HG03521 (cell line): Measurements from ENCODE around the gene PTGES3L.
"Not testable (repeated sequence)": the region's sequence is repeated elsewhere in the genome, so short reads cannot be mapped to it uniquely, and the experiment has no call there.

Experiments used
- ATAC-seq: cut with Tn5 transposase; IDR thresholded peaks from one replicate; pipeline ENCODE4 v1.9.1; 2021; ENCODE audit warnings: mild to moderate bottlenecking, moderate library complexity; ENCODE audit not compliant: unreplicated experiment

PTGES3L gene

DNA sequence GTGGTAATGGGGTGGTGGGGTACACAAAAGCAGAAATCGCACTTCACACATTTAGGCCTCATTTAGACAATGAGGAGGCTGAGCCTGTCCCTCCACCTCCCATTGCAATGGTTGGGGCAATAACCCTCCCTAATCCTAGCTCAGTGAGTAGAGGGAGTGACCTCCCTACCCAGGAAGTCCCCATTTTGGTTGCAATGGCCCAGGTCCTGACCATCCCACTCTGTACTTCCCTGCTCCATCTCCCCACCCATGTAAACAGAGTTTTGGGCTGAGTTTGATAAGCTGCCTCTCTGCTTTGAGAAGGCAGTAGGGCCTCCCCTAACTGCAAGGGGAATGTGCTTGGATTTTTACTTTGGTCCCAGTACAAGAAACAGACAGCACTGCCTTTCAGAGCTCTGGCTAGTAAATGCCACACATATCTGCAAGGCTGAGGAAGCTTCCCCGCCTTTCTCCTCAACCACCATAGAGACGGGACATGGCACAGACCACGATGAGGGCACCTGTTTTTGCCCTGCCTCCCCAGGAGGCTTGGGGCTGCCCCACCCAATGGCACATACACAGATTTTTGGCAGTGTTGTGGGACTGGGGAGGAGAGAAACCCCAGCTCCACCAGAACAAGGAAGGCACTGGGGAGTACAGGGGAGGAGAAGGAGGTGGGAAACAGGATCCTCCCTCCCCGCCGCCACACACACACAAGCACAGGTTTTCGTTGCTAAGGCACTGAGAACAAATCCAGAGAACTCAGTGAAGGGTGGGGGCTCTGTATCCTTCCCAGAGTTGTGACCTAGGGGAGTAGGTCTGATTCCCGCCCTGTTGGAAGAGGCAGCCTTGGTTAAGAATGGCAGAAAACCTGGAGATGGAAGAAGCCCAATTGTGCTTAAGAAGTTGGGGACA, 35.0 kb upstream of the PTGES3L start:
- no peak for ATAC-seq

DNA sequence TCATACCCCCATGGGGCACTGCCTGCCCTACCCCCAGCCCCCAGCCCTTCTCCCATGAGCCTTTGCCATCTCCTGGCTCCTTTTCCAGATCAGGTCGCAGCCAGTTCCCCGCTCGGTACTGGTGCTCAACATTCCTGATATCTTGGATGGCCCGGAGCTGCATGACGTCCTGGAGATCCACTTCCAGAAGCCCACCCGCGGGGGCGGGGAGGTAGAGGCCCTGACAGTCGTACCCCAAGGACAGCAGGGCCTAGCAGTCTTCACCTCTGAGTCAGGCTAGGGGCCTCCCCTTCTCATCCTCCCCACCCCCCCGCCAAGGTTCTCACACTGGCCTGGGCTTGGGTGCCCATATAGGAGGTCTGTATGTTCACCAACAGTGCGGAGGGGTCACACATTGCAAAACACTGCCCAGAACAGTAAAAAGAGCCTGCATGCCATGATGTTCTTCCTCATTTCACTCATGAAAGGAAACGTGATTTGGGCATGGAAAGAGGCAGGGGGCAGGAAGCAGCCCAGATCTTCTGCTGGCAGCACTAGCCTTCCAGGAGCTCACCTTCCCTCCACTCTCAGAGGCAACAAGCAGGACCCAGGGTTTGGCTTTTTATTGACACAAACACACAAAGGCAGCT, 34.3 kb upstream of the PTGES3L start:
- no peak for ATAC-seq

DNA sequence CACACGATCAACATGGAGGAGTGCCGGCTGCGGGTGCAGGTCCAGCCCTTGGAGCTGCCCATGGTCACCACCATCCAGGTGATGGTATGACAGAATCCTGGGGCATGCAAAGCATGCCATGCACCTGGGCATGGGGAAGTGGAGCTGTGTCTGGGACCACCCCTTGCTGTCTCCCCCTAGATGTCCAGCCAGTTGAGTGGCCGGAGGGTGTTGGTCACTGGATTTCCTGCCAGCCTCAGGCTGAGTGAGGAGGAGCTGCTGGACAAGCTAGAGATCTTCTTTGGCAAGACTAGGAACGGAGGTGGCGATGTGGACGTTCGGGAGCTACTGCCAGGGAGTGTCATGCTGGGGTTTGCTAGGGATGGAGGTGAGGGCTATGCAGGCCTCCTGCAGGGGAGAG, 33.4 kb upstream of the PTGES3L start:
- ATAC-seq: no peak

DNA sequence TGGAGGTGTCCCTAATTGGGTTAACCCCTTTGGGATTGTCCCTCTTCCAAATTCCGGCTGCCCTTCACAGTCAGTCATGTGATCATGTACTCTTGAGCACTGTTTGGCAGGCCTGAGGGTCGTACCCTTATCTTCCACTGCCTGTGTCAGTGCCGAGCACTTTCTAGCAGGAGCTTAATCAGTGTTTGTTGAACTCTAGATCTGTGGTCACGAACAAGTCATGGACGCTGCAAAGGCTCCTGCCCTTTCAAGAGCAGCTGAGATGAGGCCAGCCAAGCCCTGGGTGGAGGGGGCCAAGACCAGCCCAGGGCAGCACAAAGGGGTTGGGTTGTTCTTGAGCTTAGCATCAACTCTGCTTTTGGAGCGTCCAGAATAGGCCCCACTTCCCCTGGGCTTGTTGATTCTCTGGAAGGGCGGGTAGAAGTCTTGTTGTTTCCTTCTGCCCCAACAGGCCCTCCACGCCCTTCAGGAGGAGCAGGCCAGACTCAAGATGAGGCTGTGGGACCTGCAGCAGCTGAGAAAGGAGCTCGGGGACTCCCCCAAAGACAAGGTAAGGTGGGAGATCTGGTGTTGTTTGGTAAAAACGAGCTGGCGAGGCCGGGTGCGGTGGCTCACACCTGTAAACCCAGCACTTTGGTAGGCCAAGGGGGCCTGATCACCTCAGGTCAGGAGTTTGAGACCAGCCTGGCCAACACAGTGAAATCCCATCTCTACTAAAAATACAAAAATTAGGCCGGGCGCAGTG, 32.0 kb upstream of the PTGES3L start:
- ATAC-seq: no peak

DNA sequence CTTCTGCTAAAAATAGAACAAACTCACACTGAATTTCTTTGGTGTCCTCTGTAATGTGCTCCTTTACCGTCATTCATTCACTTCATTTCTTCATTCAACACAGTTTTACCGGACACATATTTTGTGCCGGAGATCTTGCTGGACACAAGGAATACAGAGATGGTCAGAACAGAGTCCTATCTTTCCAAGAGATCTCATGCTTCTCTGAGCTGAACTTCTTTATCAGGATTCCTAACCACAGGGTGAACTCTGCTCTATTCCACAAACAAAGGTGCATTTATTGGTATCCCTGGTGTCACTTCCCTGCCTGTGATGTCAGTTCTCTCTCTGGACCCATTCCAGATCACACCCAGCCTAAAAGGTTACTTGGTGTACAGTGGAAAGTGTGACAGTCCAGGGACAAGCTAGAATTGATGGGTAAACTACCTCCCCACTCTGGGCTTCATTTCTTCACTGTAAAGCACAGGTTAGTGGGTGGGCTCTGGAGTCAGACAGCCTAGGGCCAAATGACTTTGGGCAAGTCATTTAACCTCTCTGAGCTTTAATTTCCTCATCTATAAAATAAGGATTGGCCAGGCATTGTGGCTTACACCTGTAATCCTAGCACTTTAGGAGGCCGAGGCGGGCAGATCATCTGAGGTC, 30.9 kb upstream of the PTGES3L start:
- ATAC-seq: no peak

DNA sequence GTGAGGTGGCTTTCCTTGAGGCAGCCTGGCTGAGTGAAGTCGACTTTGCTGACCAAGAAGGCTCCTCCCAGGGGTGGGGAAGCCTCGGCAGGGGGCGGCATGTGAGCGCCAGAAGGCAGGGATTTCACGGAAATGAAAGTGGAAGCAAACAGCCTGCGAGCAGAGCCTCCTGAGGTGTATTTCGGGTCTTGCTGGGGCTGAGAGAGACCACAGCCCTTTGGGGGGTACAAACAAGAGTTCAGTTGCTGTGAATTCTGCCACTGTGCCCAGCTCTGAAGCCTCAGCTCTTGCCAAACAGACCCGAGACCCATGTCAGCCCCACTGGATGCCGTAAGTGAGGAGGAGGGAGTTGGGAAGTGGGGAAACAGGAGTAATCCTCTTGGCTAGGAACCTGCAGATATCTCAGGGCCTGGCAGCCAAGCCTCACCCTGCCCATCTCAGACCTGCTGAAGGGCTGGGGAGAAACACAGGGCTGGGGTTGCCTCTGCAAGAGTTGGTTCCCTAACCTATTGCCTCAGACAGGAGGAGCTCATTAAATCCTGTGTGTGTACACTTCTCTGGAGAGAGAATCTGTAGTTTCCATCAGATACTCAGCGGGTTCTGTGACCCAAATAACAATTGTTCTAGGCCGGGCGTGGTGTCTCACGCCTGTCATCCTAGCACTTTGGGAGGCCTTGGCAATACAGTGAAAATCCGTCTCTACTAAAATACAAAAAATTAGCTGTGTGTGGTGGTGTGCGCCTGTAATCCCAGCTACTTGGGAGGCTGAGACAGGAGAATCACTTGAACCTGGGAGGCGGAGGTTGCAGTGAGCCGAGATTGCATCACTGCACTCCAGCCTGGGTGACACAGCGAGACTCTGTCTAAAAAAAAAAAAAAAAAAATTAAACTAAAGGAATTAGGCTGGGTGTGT, 27.0 kb upstream of the PTGES3L start, which contains the start of gene IFI35:
Gene IFI35, plus strand, starts transcription at position 146 of the 913 bp plus-strand sequence. Its CDS starts 164 bp downstream, at position 310.
- peak; percentile 86 for ATAC-seq

DNA sequence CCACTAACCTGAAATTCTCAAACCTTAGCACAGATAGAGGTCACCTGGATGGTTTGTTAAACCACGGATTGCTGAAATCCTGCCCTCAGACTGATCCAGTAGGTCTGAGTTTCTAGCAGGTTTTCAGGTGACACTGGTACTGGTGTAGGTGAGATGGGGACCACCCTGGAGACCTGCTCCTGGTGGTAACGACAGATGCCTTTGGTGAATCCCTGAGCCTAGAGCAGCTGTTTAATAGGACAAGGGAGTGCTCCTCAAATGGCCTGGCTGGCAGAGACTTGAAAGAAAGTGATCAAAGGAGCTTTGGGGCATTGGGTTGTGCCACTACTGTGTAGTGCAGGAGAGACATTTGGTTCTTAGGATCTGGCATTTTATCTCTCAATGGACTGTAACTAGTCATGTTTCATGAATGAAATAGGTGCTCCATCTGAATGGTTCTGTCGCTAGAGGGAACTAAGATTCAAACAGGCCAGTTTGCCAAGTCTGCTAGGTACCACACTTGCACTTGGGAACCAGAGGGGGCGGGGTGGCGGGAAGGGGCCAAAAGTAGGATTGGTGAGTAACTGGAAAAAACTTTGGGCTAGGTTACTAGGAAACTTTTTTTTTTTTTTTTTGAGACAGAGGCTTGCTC, 23.8 kb upstream of the PTGES3L start:
- no peak for ATAC-seq

DNA sequence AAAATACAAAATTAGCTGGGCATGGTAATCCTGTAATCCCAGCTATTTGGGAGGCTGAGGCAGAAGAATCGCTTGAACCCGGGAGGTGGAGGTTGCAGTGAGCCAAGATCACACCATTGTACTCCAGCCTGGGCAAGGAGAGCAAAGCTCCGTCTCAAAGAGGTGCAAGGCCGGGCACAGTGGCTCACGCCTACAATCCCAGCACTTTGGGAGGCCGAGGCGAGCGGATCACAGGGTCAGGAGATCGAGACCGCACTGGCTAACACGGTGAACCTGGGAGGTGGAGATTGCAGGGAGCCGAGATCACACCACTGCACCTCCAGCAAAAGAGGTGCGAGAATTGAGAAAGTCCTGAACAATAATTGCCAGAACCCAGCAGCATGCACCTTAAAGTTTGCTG, 21.0 kb upstream of the PTGES3L start:
- not testable (repeated sequence) for ATAC-seq

DNA sequence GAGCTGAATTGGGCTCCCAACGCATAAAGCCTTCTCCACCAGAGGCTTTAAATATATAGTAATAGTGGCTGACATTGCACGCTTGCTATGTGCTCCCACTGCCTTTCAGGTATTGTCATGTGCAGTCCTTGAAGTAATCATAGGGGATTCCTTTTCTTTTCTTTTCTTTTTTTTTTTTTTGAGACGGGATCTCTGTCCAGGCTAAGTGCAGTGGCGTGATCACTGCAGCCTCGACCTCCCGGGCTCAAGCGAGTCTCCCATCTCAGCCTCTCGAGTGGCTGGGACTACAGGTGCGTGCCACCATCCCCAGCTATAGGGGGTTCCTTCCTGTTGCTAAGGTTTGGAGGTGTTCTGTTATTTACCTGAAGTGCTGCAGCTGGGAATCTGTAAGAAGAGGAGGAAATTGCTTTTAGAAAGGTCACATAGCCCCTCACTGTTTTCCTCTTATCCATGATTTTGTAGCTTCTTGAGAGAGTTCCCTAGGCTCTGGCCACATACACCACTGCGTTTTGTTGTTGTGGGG, 19.2 kb upstream of the PTGES3L start:
- no peak for ATAC-seq

DNA sequence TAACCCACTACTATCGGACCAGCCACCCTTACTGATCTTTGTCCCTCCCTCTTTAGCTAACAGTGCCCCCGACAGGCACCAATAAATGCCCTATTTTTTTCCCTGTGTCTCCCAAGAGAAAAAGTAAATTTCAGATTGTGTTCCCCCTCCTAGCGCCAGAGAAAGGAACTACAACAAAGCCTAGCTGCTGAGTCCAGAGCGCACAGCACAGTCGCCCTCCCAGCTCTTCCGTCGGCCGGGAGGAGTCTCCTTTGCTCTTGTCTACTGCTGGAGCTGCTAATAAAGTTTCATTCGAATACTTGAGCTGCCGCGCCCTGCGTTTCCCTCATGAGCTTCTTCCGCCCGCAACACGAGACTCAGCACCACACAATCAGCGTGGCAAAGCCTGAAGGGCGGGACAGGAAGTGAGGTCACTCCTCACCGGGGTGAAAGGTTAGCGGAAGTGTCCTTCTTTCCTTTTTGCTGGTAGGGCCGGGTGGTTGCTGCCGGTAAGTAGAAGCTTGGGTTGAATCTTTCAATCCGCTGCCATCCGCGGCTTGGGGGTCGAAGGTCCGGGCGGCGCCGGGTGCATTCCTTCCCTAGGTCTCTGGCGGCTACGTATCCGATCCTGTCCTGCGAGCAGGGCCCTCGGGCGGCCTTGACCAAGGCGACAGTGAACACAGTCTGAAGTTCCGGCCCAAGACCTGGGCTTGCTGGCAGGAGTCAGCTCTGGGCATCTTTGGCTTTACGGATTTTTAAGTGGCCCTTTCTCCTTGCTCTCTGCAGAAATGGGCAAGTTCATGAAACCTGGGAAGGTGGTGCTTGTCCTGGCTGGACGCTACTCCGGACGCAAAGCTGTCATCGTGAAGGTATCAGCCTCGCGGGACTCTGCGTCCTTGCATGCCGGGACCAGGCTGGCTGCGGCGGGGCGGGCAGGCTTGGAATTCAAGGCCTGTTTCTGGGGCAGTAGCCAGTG, 18.4 kb upstream of the PTGES3L start, which contains the start of gene RPL27:
Gene RPL27, plus strand, starts transcription at position 436 of the 955 bp plus-strand sequence. Its CDS starts 332 bp downstream, at position 768.
- ATAC-seq: peak; percentile 92

DNA sequence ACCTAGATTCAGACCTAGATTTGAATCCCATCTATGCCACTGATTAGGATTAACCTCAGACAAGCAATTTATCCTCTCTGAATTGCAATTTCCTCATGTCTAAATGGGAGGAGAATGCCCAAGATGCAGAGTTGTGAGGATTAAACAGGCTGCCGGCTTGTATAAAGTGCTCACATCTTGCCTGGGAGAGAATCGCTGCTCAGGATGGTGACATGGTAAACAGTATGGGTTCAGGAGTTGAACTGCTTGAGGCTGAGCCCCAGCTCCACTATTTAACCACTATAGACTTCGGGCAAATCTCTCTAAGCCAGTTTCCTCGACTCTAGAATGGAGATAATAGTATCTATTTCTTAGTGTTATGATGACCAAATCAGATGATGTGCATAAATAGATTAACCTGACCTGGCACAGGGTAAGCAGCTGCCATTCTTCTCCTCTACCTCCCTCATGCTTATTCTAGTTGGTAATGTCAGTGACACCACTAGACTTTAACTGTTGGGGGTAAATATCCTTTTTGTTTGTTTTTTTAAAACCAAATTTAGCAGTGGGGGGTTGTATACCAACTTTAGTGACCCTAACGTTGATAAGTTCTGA, 17.6 kb upstream of the PTGES3L start:
- ATAC-seq: no peak

DNA sequence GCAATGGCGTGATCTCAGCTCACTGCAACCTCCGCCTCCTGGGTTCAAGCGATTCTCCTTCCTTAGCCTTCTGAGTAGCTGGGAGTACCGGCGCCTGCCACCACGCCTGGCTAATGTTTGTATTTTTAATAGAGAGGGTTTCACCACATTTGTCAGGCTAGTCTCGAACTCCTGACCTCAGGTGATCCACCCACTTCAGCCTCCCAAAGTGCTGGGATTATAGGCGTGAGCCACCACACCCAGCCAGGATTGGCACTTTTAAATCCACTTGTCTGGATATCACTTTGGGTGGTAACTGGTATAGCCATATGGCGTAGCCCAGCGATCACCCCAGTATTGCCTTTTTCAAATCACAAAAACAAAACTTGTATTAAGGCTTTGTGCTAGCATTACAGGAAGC, 14.0 kb upstream of the PTGES3L start:
- ATAC-seq: not testable (repeated sequence)

DNA sequence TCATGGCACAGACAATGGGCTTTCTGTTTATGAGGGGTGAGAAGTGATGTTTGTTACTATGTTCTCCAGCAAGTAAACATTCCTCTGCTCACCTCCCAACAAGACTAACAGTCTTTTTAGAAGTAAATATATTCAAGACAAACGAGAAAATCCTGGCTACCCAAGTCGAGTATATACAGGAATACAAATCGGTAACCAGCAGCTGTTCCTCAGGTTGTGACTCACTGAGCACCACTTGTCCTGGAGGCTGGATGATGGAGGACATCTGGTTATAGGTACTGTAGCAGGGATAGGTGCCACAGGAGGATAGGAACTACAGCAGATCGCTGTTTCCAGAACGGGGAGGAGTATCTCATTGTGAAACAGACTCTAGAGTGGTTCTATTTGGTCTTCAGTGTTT, 13.0 kb upstream of the PTGES3L start:
- no peak for ATAC-seq

DNA sequence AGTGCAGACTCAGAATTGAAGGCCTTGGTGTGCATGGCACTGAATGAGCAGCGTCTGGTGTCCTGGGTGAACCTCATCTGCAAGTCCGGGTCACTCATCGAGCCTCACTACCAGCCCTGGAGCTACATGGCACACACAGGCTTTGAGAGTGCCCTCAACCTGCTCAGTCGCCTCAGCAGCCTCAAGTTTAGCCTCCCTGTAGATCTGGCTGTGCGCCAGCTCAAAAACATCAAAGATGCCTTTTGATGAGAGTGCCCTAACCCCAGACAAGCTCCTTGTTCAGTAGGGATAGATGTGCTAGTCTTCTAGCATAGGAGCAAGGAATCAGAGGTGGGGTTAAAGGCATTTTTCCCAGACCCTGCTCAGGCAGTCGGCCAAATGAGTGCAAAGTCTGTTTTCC, 11.6 kb upstream of the PTGES3L start:
- ATAC-seq: no peak

DNA sequence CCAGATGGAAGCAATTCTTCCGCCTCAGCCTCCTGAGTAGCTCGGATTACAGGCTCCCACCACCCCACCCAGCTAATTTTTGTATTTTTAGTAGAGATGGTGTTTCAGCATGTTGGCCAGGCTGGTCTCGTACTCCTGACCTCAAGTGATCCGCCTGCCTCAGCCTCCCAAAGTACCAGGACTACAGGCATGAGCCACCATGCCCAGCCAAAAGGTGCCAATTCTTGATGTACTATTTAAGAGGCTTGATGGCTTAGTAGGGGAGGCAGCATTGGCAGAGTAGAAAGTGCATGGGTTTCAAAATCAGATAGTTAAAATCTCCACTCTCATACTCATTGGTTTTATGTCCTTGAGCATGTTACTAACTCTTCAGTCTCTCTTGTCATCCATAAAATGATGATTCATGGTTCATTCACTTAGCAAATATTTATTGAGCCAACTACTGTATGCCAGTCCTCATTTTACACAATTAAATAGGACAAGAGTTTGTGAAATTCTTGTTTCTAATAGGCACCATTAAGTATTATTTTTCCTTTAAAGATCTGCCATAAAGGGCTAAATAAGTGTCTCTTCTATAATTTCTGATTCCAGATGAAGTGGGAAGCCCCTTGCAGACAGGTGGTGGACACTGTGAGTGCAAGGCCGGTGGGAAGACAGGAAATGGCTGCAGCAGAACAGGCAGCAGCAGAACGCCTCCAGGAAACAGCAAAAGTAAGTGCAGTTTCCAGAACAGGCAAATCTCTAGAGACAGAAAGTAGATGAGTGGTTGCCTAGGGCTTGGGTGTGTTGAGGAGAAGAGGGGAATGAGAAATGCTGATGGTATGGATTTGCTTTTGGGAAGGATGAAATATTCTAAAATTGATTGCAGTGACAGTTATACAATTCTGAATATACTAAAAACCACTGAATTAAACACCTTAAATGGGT, 10.1 kb upstream of the PTGES3L start:
- no peak for ATAC-seq

DNA sequence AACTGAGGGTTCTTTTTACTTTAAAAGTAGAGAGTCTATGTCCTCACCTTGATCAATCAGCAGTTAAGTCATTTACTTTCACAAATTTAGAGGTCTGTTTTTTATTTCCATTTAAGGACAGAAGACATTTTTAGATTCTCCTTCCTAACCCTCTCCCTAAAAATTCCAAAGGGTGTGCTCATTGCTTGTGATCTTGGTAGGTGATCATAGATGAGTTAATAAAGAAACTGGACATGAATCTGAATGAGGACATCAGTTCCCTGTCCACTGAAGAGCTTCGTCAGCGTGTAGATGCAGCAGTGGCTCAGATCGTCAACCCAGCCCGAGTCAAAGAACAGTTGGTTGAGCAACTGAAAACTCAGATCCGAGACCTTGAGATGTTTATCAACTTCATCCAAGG, 9.3 kb upstream of the PTGES3L start:
- no peak for ATAC-seq

DNA sequence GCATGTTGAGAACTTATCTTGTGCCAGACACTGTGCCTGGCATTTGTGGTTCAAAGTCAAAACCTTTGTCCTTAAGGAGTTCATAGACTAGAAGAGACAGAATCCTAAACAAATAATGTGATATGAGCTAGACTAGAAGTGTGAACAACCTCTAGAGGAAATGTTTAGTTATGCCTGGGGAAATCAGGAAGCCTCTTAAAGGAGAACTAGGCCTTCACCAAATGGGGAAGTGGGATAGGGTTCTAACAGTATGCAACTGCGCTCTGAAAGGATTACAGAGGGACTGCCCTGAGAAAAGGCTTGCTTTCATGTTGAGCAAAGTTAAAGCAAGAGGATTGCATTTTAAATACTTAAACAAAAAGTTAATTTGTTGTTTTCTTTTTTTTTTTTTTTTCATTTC, 5.3 kb upstream of the PTGES3L start:
- ATAC-seq: no peak
